HG03196 (cell line): ENCODE results near the gene KCNC3.
"Not testable (repeated sequence)": the region's sequence is repeated elsewhere in the genome, so short reads cannot be mapped to it uniquely, and the experiment has no call there.

ENCODE experiments used
- ATAC-seq: cut with Tn5 transposase; IDR thresholded peaks from one replicate; pipeline ENCODE4 v1.9.1; 2021; ENCODE audit not compliant: unreplicated experiment

Gene KCNC3

GRCh38 chr19:50356691-50357177 is 27.6 kb upstream of the KCNC3 start:
- ATAC-seq, result no peak

GRCh38 chr19:50353487-50353880 is 24.3 kb upstream of the KCNC3 start:
- ATAC-seq, result not testable (repeated sequence)

GRCh38 chr19:50352242-50352641 is 23.1 kb upstream of the KCNC3 start:
- no peak for ATAC-seq

- no peak for ATAC-seq
Observed at GRCh38 chr19:50349277-50350057, 20.3 kb upstream of the KCNC3 start.

DNA sequence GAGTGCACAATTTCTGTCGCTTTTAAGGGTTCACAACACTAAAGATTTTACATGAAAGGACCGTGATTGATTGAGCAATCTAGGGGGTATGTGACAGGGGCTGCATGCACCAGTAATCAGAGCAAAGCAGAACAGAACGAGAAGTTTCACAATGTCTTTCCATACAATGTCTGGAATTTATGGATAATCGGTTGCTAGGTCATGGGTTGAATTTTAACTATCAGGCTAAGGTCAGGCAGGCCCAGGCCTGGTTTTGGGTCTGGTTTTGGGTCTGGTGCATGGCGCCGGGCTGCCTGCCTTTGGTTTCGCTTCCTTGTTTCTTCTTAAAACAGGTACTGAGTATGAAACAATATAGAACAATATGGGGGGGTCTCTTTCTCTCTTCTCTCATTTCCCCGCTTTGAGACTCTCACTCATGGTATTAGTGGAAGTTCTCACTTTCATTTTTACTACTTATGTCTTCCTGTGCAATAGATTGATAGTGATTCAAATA is 18.0 kb upstream of the KCNC3 start:
- peak; percentile 54 for ATAC-seq

DNA sequence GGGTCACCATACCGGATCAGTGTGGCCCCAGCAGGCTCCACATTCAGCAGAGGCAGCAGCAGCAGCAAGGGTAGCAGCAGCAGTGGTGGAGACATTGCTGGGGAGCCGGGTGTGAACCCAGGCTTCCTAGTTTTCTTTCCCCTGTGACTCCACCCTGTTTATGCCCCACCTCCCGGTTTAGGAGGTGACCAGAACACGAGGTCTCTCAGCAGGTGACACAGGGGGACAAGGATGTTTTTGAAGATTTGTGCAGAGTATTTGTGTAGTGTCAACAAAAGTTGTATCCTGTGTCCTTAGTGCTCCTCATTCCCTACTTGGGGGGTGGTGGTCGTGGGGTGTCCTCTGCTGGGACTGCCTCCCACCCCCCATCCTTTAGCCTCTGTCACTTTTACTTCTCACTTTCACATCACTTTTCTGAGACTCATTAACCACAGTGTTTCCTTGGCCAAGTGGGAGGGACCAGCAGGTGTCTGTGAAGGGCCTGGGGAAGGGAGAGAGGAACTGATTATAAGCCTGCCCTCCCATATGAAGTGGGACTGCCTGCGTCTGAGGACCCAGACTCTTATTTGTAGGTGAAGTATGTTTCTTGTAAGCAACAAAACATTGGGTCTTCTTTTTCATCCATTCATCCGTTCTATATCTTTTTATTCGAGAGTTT is 15.6 kb upstream of the KCNC3 start:
- ATAC-seq, result no peak

DNA sequence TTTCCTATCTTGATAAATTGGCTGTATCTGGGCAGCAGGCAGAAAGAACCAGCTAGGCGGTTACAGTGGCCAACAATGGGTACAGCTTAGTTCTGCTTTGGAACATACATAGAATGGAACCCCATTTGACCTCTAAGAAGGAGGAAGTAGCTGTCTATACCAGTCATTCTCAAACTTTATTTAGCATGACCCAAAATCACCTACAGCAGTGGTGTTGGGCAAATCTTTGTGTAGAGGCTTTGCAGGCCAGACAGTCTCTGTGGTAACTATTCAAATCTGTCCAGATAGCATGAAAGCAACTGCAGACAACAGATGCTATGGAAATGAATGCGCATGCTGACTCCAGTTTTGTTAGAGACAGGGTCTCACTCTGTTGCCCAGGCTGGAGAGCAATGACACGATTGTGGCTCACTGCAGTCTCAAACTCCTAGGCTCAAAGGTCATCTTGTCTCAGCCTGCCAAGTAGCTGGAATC is 12.0 kb upstream of the KCNC3 start:
- ATAC-seq, result peak; percentile 57

DNA sequence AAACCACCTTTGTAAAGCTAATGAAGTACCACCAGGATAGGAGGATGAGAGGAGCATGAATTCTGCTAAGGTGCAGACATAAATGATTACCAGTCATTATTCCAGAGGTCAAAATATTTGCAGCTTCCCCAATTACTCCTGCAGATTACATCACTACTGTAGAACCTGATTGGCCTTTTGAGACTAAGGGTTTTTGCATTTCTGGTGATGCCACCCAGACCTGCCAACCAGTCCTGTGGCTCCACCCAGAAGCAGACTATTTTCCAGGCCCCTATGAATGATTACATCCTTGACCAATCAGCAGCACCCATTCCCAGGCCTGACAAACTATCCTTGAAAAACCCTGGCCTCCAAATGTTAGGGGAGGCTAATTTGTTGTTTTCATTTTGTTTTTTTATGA is 11.2 kb upstream of the KCNC3 start:
- ATAC-seq, result no peak

- not testable (repeated sequence) for ATAC-seq
Observed at GRCh38 chr19:50337031-50337430, 7.9 kb upstream of the KCNC3 start.

DNA sequence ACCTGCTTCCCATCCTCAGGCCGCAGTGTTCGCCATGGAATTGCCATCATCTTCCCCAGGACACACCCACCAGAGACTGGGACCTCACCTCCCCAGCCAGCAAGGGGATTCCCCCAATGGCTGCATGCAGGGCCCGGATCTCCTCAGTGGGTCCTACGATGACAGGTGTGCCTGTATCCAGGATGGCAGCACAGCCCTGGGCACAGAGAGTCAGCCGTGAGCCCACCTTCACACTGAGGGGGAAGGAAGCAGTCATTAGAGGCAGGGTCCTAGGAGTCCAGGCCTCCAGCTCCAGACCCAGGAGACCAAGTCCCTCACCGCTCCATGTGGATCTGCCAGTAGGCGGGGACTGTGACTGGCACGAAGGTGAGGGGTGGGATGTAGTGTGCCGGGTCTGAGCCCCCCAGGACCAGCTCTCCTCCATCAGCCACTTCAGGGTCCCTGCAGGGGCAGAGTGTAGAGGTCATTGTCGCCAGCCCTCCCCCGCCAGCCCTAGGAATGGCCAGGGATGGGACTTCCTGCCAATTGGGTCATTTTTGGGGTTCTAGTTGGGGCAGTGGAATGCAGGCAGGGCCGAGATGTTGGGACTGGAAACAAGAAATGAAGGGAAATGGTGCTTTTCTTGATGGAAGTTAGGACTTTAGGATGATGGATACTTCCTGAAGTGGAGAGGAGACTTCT is 5.7 kb upstream of the KCNC3 start:
- no peak for ATAC-seq

GRCh38 chr19:50333737-50334617 is 4.8 kb upstream of the KCNC3 start:
- peak; percentile 19 for ATAC-seq

DNA sequence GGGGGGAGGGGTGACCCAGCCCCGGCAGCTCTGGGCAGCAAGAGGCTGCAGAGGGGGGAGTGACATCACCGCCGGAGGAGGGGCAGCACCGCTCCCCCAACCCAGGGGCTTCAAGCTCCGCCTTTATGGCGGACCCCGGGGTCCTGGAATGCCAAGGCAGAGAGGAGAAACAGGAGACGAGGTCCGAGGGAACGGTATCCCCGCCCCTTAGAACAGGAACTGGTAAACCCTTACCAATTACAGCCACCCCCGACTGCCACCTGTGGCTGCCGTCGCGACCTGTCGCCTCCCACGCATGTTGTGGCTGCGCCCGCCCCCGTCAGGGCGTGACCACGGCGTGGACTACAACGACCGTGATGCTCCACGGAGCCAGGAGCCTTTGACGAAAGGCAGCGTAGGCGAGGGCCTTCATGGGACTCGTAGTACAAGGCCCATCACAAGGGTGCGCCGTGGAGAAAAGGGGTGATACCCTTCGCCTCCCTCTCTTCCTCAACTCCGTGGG is 4.1 kb upstream of the KCNC3 start:
- ATAC-seq, result peak; percentile 47

- ATAC-seq, result no peak
Observed at GRCh38 chr19:50332244-50333038, 3.3 kb upstream of the KCNC3 start.

- no peak for ATAC-seq
Observed at GRCh38 chr19:50331994-50332243, 2.7 kb upstream of the KCNC3 start.

DNA sequence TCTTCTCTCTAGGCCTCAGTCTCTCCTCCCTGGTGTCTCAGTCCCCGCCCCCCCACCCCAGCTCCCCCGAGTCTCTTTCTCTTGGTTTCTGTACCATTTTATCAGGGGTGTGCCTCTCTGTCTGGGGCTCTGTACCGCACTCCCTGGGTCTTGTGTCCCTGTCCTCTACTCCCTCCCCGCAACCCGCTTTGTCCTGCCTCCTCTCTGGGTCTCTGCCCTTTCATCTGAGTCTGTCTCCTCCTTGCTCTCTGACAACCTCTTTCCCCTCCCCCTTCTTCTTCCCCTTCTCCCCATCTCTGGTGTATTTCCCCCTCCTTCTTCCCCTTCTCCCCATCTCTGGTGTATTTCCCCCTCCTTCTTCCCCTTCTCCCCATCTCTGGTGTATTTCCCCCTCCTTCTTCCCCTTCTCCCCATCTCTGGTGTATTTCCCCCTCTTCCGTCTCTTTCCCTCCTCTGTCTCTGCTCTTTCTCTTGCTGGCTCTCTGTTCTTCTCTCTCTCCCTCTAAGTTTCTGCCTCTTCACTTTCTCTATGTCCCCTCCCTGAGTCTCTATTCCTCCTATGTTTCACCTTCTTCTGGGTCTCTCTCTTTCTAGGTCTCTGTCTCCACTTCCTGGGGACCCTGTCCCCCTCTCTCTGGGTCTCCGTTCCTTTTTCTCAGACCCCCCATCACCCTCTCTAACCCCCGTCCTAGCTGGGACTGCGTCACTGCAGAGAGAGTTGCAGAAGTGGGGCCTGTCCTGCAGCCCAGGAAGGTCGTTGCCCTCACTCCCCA is 2.2 kb upstream of the KCNC3 start:
- ATAC-seq, result no peak

DNA sequence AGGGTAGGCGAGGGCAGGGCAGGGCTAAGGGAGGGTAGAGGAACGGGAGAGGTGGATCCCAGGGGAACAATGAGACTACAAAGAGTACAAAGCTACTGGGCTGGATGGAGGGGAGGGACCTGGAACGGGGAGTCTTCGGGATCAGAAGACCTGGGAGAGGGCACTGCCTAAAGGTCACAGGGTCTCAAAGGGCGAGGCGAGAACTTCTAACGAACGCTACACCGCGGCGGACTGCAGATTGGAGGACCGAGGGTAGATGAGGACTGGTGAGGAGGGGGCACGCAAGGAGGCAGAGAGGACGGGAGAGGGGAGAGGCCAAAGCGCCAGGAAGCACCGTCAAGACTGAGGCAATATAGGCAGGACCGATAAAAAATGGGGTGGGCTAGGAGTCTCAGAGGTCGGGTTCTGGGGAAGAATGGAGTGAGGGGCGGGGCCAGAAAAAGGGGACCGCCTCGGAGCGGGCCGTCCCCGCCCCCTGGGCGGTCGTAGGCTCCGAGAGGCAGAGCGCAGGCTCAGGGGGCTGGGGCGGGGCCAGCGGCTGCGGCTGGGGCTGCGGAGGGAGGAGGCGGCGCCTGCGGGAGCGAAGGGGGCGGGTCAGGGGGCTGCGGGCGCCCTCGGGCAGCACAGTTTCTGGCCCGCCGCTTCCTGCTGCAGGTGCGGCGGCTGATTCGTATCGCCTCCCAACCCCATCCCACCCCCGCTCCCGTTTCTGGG is 1.3 kb upstream of the KCNC3 start:
- no peak for ATAC-seq

- ATAC-seq, result not testable (repeated sequence)
Observed at GRCh38 chr19:50329926-50330294, 733 bp upstream of the KCNC3 start.

DNA sequence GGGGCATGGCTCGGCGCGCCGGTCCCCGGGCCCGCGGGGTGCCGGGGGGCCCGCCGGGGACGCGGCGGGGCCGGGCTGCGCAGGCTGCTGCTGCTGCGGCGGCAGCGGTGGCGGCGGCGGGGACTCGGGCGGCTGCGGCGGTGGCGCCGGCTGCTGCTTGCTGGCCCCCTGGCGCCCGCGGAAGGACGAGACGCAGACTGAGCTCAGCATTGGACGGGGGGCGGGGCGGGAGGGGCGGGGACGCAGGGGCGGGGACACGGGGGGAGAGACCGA is 368 bp downstream of the KCNC3 start:
- ATAC-seq, result peak; percentile 14
